Measurements from ENCODE around the gene MAN2C1. TPM values are rescaled to one million over a fixed set of nuclear protein-coding genes. Genes with fewer than 3 reads are reported as not detected.

MAN2C1 gene
- 123 and 162 TPM in 2 replicates for total RNA-seq

- peak; percentile 95 for DNase-seq (ENCODE audit: low read depth)
- peak within 1 kb of the TSS; percentile 93 for H3K4me3 ChIP-seq (ENCODE audit: low read depth, low read length)
- TF ChIP-seq CTCF (IDR thresholded peaks at IDR 0.05; ENCODE audit: insufficient read depth, low read depth, low read length) = peak; percentile 75
Measured at GRCh38 chr15:75367913-75368688, at the start of gene MAN2C1. Gene MAN2C1 (minus strand): TSS chr15:75368607. CDS start chr15:75368583, 24 bp downstream.

GRCh38 chr15:75416584-75416983 lies 48.2 kb upstream of the MAN2C1 start:
- no peak for DNase-seq (ENCODE audit: low read depth)
- no peak overlapping the region for H3K4me3 ChIP-seq (ENCODE audit: low read depth, low read length)
- TF ChIP-seq CTCF (IDR thresholded peaks at IDR 0.05; ENCODE audit: insufficient read depth, low read depth, low read length) = no peak

GRCh38 chr15:75410196-75410595 lies 41.8 kb upstream of the MAN2C1 start:
- no peak for DNase-seq (ENCODE audit: low read depth)
- H3K4me3 ChIP-seq (ENCODE audit: low read depth, low read length) = no peak overlapping the region
- TF ChIP-seq CTCF (IDR thresholded peaks at IDR 0.05; ENCODE audit: insufficient read depth, low read depth, low read length) = no peak

- no peak overlapping the region for H3K4me3 ChIP-seq (ENCODE audit: low read depth, low read length)
- no peak for TF ChIP-seq CTCF (IDR thresholded peaks at IDR 0.05; ENCODE audit: insufficient read depth, low read depth, low read length)
- DNase-seq (ENCODE audit: low read depth) = no peak
Measured at GRCh38 chr15:75407083-75407482, 38.7 kb upstream of the MAN2C1 start.

- TF ChIP-seq CTCF (IDR thresholded peaks at IDR 0.05; ENCODE audit: insufficient read depth, low read depth, low read length) = no peak
- no peak overlapping the region for H3K4me3 ChIP-seq (ENCODE audit: low read depth, low read length)
- no peak for DNase-seq (ENCODE audit: low read depth)
Measured at GRCh38 chr15:75403892-75404291, 35.5 kb upstream of the MAN2C1 start.

- no peak overlapping the region for H3K4me3 ChIP-seq (ENCODE audit: low read depth, low read length)
- no peak for TF ChIP-seq CTCF (IDR thresholded peaks at IDR 0.05; ENCODE audit: insufficient read depth, low read depth, low read length)
- DNase-seq (ENCODE audit: low read depth) = no peak
Measured at GRCh38 chr15:75397494-75397893, 29.1 kb upstream of the MAN2C1 start.

Data from fibroblast of villous mesenchyme (primary cell).